CD4-positive, CD25-positive, alpha-beta regulatory T cell (primary cell): ENCODE measurements around the gene TXK. TPM values are rescaled to one million over a fixed set of nuclear protein-coding genes. Genes with fewer than 3 reads are reported as not detected.
A peak's percentile ranks its signal among the peaks of the same experiment; 100 is the strongest.

Source experiments
- ATAC-seq, 2 donors: fragments of 150-1000 bp; cut with Tn5 transposase; one replicate each; pipeline ENCODE4 v1.10.0; 2021; ENCODE audit warnings: low read depth in 2 of 2, moderate number of reproducible peaks in 2 of 2, moderate library complexity in 1 of 2
- DNase-seq, 3 donors: peaks; one replicate each; pipeline versions ENCODE4 v3.0.0 to v3.0.0-alpha.2; 2012 to 2022; ENCODE audit warnings: mixed read lengths in 1 of 3
- H3K27ac ChIP-seq: one replicate; pipeline ENCODE4 v1.7.0; 2013; ENCODE audit warnings: mild to moderate bottlenecking, low read length; ENCODE audit not compliant: insufficient read depth, poor library complexity, severe bottlenecking
- H3K27me3 ChIP-seq: one replicate; pipeline ENCODE4 v1.7.0; 2013; ENCODE audit warnings: low read length; ENCODE audit not compliant: control insufficient read depth, insufficient read depth
- H3K36me3 ChIP-seq: one replicate; pipeline ENCODE4 v1.7.0; 2013; ENCODE audit warnings: mild to moderate bottlenecking, low read length, moderate library complexity; ENCODE audit not compliant: control insufficient read depth, insufficient read depth
- H3K4me1 ChIP-seq: 2 replicates; pipeline ENCODE4 v1.7.0; 2013; ENCODE audit warnings: mild to moderate bottlenecking, low read length; ENCODE audit not compliant: insufficient read depth, control insufficient read depth, poor library complexity, severe bottlenecking
- H3K4me3 ChIP-seq: one replicate; pipeline ENCODE4 v1.7.0; 2013; ENCODE audit warnings: low read depth, mild to moderate bottlenecking, low read length, moderate library complexity
- H3K9me3 ChIP-seq, 2 experiments: 1 replicate in 1 of 2; 2 replicates in 1 of 2; pipeline ENCODE4 v1.7.0; 2013; ENCODE audit warnings: low read length in 2 of 2, mild to moderate bottlenecking in 1 of 2, moderate library complexity in 1 of 2; ENCODE audit not compliant: control insufficient read depth in 2 of 2
- H3K27ac Mint-ChIP-seq, 3 donors: one replicate each; pipeline ENCODE4 v1.8.0; 2020 to 2022; ENCODE audit warnings: mild to moderate bottlenecking in 3 of 3, mixed read lengths in 3 of 3, moderate library complexity in 2 of 3
- H3K27me3 Mint-ChIP-seq: one replicate; pipeline ENCODE4 v1.8.0; 2022; ENCODE audit warnings: mild to moderate bottlenecking, mixed read lengths
- H3K36me3 Mint-ChIP-seq: one replicate; pipeline ENCODE4 v1.8.0; 2020; ENCODE audit warnings: mixed read lengths
- H3K4me1 Mint-ChIP-seq, 4 donors: one replicate each; pipeline ENCODE4 v1.8.0; 2020 to 2022; ENCODE audit warnings: mixed read lengths in 4 of 4, mild to moderate bottlenecking in 1 of 4
- H3K4me3 Mint-ChIP-seq, 4 donors: one replicate each; pipeline ENCODE4 v1.8.0; 2020 to 2022; ENCODE audit warnings: mild to moderate bottlenecking in 4 of 4, mixed read lengths in 4 of 4, moderate library complexity in 3 of 4
- H3K9me3 Mint-ChIP-seq, 7 donors: one replicate each; pipeline ENCODE4 v1.8.0; 2020 to 2022; ENCODE audit warnings: mixed read lengths in 7 of 7, mild to moderate bottlenecking in 3 of 7, moderate library complexity in 2 of 7
- polyA plus RNA-seq, 4 donors: library from polyadenylated mRNA; unstranded; fragments of 300-500 nt; fragmentation: Illumina TruSeq; gene quantifications; one replicate each; pipeline ENCODE4 v1.2.3, GENCODE V29; 2021
- total RNA-seq: library from RNA; stranded (reverse); gene quantifications from one replicate; pipeline ENCODE4 v1.2.3, GENCODE V29; 2022

TXK gene
- total and polyA plus RNA-seq, 5 donors from 2014 or later = 38.3 to 77.2 (median 58.0) TPM

DNA sequence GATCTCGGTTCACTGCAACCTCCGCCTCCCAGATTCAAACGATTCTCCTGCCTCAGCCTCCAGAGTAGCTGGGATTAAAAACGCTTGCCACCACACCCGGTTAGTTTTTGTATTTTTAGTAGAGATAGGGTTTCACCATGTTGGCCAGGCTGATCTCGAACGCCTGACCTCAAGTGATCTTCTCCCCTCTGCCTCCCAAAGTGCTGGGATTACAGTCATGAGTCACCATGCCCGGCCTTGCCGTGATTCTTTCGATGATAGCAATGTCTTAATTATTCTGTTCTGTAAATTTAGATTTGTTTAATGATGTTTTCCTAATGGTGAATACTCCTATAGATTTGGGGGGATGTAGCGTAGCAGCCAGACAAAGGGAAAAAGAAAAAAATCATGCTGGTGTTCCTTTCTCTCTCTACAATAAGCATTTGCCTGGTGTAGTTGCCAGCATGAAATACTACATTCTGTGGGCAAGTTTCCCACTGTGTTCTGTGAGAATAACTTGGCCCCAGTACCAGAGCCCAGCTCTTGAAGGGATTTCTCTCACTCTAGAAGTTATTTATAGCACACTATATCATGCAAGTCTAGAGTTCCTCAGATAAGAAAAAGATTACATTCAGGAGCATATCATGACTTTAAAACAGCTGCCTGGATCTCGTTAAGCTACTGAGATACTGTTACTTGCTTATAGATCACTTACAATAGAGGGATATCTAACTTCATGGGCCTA, 102.1 kb downstream of the TXK start:
- DNase-seq = no peak
- no peaks in the 10 kb centered on the region for H3K9me3 ChIP-seq
- peaks cover 2% of the 10 kb centered on the region for H3K27me3 ChIP-seq
- H3K27ac Mint-ChIP-seq = no peak overlapping the region
- no peaks in the 10 kb centered on the region for H3K36me3 Mint-ChIP-seq
- H3K36me3 ChIP-seq = no peaks in the 10 kb centered on the region
- no peak overlapping the region for H3K4me3 ChIP-seq
- no peak for ATAC-seq
- H3K4me3 Mint-ChIP-seq = peak overlapping the region in 1 of 4 donors; percentile 48
- no peaks in the 10 kb centered on the region for H3K4me1 ChIP-seq
- no peak overlapping the region for H3K27ac ChIP-seq
- peaks cover 5 to 18% (median 17%) of the 10 kb centered on the region in 4 donors for H3K4me1 Mint-ChIP-seq
- no peaks in the 10 kb centered on the region for H3K9me3 Mint-ChIP-seq
- H3K27me3 Mint-ChIP-seq = peaks cover 29% of the 10 kb centered on the region

GRCh38 chr4:48030470-48030869, 103.6 kb downstream of the TXK start:
- Histone ChIP-seq H3K27me3 (peaks cover 2% of the 10 kb centered on the region), H3K4me1 (no peaks in the 10 kb centered on the region), H3K4me3 (no peak overlapping the region), H3K36me3 (no peaks in the 10 kb centered on the region), H3K27ac (no peak overlapping the region), H3K9me3 (no peaks in the 10 kb centered on the region)
- Mint-ChIP-seq H3K4me1 (peaks cover 5 to 10% (median 8%) of the 10 kb centered on the region in 4 donors), H3K27me3 (peaks cover 29% of the 10 kb centered on the region), H3K36me3 (no peaks in the 10 kb centered on the region), H3K4me3 (no peak overlapping the region), H3K9me3 (no peaks in the 10 kb centered on the region), H3K27ac (no peak overlapping the region)
- ATAC-seq = no peak
- no peak for DNase-seq

GRCh38 chr4:48028696-48029095, 105.4 kb downstream of the TXK start:
- Histone ChIP-seq H3K27me3 (peaks cover 2% of the 10 kb centered on the region), H3K36me3 (no peaks in the 10 kb centered on the region), H3K4me1 (no peaks in the 10 kb centered on the region), H3K27ac (no peak overlapping the region), H3K9me3 (no peaks in the 10 kb centered on the region), H3K4me3 (no peak overlapping the region)
- H3K36me3 Mint-ChIP-seq = no peaks in the 10 kb centered on the region
- H3K9me3 Mint-ChIP-seq = no peaks in the 10 kb centered on the region
- H3K27ac Mint-ChIP-seq = no peak overlapping the region
- H3K4me3 Mint-ChIP-seq = no peak overlapping the region
- peaks cover 30% of the 10 kb centered on the region for H3K27me3 Mint-ChIP-seq
- ATAC-seq (no peak), DNase-seq (no peak)
- H3K4me1 Mint-ChIP-seq = peaks cover 1 to 8% (median 6%) of the 10 kb centered on the region in 4 donors

- H3K4me1 Mint-ChIP-seq = peaks cover 0 to 8% (median 5%) of the 10 kb centered on the region in 4 donors
- H3K9me3 Mint-ChIP-seq = no peaks in the 10 kb centered on the region
- H3K4me1 ChIP-seq = no peaks in the 10 kb centered on the region
- no peaks in the 10 kb centered on the region for H3K9me3 ChIP-seq
- peaks cover 23% of the 10 kb centered on the region for H3K27me3 Mint-ChIP-seq
- H3K36me3 ChIP-seq = no peaks in the 10 kb centered on the region
- no peak for DNase-seq
- H3K4me3 ChIP-seq = no peak overlapping the region
- peaks cover 2% of the 10 kb centered on the region for H3K27me3 ChIP-seq
- H3K27ac ChIP-seq = no peak overlapping the region
- ATAC-seq = no peak
- H3K36me3 Mint-ChIP-seq = no peaks in the 10 kb centered on the region
- H3K27ac Mint-ChIP-seq = no peak overlapping the region
- no peak overlapping the region for H3K4me3 Mint-ChIP-seq
These were observed 106.4 kb downstream of the TXK start for GRCh38 chr4:48027653-48028052.

DNA sequence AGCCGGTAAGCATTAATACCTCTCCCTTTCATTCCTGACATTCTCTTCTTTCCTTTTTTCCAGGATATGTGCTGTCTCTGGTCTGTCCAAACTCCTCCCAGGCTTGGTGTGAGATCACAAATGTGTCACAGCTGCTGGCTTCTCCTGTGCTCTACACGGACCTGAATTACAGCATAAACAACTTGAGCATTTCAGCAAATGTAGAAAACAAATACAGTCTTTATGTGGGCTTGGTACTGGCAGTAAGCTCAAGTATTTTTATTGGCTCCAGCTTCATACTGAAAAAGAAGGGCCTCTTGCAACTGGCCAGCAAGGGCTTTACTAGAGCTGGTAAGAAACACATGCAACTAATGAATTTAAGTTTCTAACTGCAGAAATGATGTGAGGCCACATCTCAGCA, 109.0 kb downstream of the TXK start:
- no peaks in the 10 kb centered on the region for H3K9me3 Mint-ChIP-seq
- DNase-seq (no peak), ATAC-seq (no peak)
- no peak overlapping the region for H3K4me3 Mint-ChIP-seq
- no peak overlapping the region for H3K27ac ChIP-seq
- H3K27ac Mint-ChIP-seq = no peak overlapping the region
- H3K36me3 ChIP-seq = no peaks in the 10 kb centered on the region
- no peaks in the 10 kb centered on the region for H3K9me3 ChIP-seq
- H3K4me1 ChIP-seq = no peaks in the 10 kb centered on the region
- peaks cover 36% of the 10 kb centered on the region for H3K27me3 Mint-ChIP-seq
- peaks cover 0 to 10% (median 7%) of the 10 kb centered on the region in 4 donors for H3K4me1 Mint-ChIP-seq
- no peak overlapping the region for H3K4me3 ChIP-seq
- no peaks in the 10 kb centered on the region for H3K36me3 Mint-ChIP-seq
- H3K27me3 ChIP-seq = peaks cover 8% of the 10 kb centered on the region

- H3K36me3 ChIP-seq = no peaks in the 10 kb centered on the region
- ATAC-seq = no peak
- no peak overlapping the region for H3K4me3 ChIP-seq
- Mint-ChIP-seq H3K9me3 (no peaks in the 10 kb centered on the region), H3K4me3 (no peak overlapping the region), H3K4me1 (peaks cover 0 to 10% (median 6%) of the 10 kb centered on the region in 4 donors), H3K36me3 (no peaks in the 10 kb centered on the region), H3K27me3 (peaks cover 39% of the 10 kb centered on the region), H3K27ac (no peak overlapping the region)
- H3K27me3 ChIP-seq = peaks cover 8% of the 10 kb centered on the region
- no peaks in the 10 kb centered on the region for H3K4me1 ChIP-seq
- no peak overlapping the region for H3K27ac ChIP-seq
- no peak for DNase-seq
- H3K9me3 ChIP-seq = no peaks in the 10 kb centered on the region
These were observed 109.5 kb downstream of the TXK start for GRCh38 chr4:48024522-48024921.

- no peaks in the 10 kb centered on the region for H3K36me3 Mint-ChIP-seq
- peaks cover 10% of the 10 kb centered on the region for H3K27me3 ChIP-seq
- ATAC-seq (no peak), DNase-seq (no peak)
- no peak overlapping the region for H3K27ac ChIP-seq
- H3K4me1 Mint-ChIP-seq = peaks cover 0 to 11% (median 5%) of the 10 kb centered on the region in 4 donors
- peaks cover under 1% of the 10 kb centered on the region for H3K4me1 ChIP-seq
- H3K4me3 Mint-ChIP-seq = no peak overlapping the region
- no peaks in the 10 kb centered on the region for H3K9me3 ChIP-seq
- no peak overlapping the region for H3K27ac Mint-ChIP-seq
- peaks cover 36% of the 10 kb centered on the region for H3K27me3 Mint-ChIP-seq
- no peak overlapping the region for H3K4me3 ChIP-seq
- H3K9me3 Mint-ChIP-seq = no peaks in the 10 kb centered on the region
- H3K36me3 ChIP-seq = no peaks in the 10 kb centered on the region
These were observed 111.8 kb downstream of the TXK start for GRCh38 chr4:48022192-48022799.

- Histone ChIP-seq H3K4me3 (no peak overlapping the region), H3K9me3 (no peaks in the 10 kb centered on the region), H3K27me3 (peaks cover 9% of the 10 kb centered on the region), H3K4me1 (peaks cover 13% of the 10 kb centered on the region), H3K27ac (no peak overlapping the region), H3K36me3 (no peaks in the 10 kb centered on the region)
- H3K4me1 Mint-ChIP-seq = peaks cover 0 to 14% (median 8%) of the 10 kb centered on the region in 4 donors
- H3K27me3 Mint-ChIP-seq = peaks cover 41% of the 10 kb centered on the region
- ATAC-seq (no peak), DNase-seq (no peak)
- no peaks in the 10 kb centered on the region for H3K9me3 Mint-ChIP-seq
- H3K4me3 Mint-ChIP-seq = no peak overlapping the region
- no peak overlapping the region for H3K27ac Mint-ChIP-seq
- H3K36me3 Mint-ChIP-seq = no peaks in the 10 kb centered on the region
These were observed 113.0 kb downstream of the TXK start for GRCh38 chr4:48021100-48021499.
